RPMI8226 (cell line): ENCODE data around the gene TRIO.

Experiments
- DNase-seq: peaks from one replicate; pipeline ENCODE4 v3.0.0-alpha.2; 2015

Gene TRIO

DNA sequence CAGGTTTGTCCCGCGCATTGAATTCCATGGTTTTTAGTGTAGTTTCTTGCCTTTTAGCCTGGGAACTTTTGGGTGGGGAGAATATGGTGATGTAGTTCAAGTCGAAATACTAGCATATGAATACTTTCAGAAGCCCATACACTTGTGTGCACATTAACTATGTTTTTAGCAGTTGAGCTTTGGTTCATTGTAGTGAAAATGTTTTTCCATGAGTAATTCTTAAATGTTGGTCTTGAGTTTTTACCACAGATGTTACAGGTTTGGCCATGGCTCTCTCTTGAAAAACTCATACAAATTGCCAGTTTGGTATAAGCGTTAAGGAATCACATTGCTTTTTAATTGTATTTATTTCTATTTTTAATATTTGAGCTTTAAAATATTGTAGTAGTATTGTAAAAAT lies 45.6 kb downstream of the TRIO start:
- no peak for DNase-seq

DNA sequence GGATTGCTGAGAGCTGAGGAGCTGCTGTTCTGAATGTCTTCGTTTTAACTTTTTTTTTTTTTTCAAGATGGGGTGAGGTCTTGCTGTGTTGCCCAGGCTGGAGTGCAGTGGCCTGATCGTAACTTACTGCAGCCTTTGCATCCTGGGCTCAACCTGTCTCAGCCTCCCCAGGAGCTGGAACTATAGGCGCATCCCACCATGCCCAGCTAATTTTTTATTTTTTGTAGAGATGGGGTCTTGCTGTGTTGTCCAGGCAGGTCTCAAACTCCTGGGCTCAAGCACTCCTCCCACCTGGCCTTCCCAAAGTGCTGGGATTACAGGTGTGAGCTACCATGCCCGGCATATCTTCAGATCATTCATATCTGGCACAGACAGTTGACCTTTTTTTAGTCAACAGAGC lies 46.5 kb downstream of the TRIO start:
- peak; percentile 10 for DNase-seq

DNA sequence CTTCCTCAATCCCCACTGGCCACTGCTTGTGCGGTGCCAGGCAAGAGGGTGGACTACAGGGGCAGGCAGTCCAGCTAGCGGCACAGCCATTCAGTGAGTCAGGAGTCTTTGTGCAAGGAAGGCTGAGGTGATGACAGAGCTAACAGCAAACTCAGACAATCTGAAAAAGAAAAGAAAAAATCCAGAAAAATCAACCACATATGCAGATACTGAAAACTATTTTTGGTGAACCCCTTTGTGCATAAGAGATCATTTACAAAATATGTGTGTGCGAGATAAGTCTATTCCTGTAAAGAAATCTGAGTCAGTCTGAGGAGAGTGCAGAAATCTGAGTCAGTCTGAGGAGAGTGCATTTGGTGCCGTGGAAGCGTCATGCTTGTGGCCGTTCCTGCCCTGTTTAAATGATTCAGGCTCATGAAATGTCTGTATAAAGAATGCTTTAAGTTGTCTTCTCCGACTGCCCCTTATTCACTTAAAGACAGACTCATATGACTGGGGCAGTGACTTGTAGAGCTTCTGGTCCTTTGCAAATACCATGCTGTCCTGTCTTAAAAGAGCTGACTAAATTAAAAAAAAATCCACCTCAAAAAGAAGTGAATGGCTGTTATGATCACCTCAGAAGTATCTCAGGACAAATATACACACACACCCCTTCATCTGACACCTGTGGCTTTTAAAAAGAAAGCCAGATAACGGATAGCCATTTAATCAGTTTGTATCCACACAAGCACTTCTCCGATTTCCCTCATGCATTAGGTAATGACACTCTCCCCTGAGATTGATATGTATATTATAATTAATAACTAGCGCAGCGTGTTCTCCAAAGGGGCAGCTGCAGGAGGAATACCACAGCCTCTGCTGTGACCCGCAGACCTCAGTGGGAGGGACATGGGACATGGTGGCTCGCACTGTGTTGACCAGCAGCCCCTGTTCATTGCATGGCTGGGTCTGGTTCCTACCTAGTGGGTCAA lies 47.3 kb downstream of the TRIO start:
- peak; percentile 57 for DNase-seq

DNA sequence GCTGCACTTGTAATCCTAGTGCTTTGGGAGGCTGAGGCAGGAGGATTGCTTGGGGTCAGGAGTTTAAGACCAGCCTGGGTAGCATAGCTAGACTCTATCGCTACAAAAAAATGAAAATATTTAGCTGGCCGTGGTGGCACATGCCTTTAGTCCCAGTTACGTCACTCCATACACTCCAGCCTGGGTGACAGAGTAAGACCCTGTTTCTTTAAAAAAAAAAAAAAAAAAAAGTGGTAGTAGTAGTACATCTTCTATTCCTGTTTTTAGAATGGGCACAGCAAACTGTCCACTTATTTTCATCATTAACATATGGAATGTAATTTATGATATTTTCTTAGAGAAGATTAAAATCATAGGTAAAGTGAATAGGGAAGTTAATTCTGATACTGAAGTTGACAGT lies 48.2 kb downstream of the TRIO start:
- peak; percentile 24 for DNase-seq

DNA sequence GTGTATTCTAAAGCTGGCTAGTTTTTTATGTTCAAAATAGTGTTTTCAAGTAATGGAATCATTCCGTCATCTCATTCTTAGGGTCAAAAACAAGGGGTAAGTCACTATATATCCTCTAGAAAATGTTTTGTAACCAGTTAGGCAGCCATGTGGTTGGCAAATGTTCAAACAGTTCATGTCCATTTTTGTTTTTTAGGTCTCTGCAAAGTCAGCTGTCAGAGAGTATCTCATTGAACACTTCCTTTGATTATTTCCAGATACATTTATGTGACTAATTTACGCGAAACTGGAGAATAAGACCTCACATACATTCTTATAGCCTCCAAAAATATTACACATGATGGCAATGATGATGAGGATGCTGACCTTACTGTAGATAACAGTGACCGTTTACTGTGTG lies 50.4 kb downstream of the TRIO start:
- no peak for DNase-seq

DNA sequence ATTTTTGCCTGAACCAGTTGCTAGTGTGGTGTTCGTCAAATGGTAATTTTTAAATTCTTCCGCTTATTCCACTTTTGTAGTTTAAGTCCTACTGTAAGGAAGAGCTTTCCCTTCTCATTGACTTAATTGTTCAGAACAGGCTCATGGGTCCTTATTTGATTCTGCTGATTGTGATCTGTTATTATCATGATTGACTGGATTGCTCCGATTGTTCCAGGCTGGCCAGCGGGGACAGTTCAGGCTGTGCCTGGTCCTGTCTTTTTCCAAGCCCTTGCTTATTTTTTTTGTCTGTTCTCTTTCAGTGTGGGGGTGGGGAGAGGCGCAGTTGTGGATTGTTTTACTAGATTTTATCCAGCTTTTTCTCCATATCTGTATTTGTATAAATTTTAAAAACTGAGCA lies 52.4 kb downstream of the TRIO start:
- DNase-seq, result no peak

DNA sequence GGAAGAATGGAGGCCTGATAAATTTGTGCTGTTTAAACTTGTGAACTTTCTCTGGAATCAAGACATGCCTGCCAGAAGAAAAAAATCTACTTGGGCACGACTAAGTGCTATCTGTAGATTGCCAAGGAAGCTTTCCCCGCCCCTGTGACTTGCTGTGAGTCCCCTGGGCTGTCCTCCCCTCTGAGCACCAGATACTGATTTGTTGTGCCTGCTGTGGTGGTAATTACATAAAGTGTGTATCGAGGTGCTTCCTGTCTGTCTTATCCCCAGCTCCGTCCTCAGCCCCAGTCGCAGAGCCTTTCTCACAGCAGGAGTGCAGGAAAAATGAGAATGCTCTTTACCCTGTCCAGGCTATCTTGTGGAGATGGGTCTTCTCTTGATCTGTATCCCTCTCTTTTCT lies 53.9 kb downstream of the TRIO start:
- no peak for DNase-seq

DNA sequence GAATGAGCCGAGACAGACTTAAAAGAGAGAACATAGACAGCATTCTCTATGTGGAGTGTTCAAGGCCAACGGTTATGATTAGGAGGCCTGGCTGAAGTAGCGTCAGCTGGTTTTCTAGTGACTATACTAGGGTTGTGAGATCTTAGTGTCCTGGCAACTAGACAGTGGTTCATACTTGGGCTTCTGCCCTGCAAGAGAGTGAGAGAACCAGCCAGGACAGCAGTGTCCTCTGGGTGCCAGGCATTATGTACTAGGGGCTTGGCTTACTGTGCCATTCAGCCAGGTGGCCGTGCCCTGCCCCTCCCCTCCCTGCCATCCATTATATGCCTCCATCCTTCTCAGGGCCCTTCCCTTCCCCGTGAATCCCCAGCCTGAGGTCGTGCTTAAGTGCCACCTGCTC lies 56.8 kb downstream of the TRIO start:
- peak; percentile 61 for DNase-seq

DNA sequence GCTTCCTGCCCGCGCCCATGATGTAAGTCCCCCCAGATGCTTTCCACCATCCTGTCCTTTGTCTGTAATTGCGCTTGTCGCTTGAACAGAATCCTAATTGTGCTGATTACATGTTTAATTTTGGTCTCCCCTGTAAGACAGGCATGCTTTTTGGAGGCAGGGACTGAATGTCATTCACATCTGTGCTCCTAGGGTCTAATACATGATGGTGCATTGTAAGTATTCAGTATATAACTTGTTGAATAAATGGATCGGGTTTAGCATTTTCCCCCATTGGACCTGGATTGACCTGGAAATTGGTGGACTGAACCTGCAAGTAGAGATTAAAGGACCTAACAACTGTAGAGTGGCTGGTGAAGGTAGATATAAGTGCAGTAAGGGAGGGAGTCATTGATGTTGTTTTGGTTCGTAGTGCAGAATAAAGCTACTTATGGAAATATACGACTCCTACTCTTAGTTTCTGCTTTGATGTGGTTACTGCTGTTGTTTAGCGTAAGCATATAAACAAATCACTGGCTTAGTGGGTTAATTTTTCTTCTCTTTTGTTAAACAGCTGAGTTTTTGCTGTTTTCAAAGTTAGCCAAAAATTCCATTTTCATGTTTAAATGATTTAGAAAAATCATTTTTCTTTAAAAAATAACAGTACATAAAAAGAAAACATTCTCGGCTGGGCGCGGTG lies 57.3 kb downstream of the TRIO start:
- no peak for DNase-seq

DNA sequence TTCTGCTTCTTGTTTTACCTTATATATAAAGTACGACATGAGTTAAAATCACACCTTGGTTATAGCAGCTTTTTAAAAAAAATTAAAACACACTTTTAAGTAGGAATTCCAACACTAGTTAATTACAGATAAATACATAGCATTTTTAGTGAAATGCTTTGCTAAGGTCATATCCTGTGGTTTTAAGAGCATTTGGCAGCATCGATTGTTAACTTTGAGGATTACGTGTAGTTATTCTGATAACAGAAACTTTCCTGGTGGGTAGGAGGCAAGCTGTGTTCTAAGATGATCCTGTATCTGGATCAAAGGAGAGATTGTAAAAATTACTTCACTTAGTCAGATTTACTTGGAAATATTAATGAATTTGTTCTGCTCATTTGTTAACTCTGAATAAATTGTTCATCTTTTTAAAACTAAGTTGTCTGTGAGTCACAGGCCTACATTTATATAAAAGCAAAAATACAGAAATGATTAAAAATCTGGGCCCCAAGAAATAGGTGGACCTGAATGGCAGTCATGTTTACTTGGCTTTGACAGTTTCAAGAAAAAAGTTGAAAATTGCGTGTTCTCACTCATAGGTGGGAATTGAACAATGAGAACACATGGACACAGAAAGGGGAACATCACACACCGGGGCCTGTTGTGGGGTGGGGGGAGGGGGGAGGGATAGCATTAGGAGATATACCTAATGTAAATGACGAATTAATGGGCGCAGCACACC lies 58.3 kb downstream of the TRIO start:
- peak; percentile 17 for DNase-seq

DNA sequence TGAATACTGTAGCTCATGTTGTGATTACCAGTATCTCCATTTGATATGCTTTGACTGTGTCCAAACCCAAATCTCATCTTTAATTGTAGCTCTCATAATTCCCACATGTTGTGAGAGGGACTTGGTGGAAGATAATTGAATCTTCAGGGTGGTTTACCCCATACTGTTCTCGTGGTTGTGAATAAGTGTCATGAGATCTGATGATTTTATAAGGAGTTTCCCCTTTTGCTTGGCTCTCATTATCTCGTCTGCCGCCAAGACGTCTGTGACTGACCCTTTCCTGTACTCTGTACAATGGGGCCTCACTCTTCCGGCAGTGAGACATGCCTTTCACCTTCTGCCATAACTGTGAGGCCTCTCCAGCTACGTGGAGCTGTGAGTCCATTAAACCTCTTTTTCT lies 59.3 kb downstream of the TRIO start:
- peak; percentile 72 for DNase-seq

DNA sequence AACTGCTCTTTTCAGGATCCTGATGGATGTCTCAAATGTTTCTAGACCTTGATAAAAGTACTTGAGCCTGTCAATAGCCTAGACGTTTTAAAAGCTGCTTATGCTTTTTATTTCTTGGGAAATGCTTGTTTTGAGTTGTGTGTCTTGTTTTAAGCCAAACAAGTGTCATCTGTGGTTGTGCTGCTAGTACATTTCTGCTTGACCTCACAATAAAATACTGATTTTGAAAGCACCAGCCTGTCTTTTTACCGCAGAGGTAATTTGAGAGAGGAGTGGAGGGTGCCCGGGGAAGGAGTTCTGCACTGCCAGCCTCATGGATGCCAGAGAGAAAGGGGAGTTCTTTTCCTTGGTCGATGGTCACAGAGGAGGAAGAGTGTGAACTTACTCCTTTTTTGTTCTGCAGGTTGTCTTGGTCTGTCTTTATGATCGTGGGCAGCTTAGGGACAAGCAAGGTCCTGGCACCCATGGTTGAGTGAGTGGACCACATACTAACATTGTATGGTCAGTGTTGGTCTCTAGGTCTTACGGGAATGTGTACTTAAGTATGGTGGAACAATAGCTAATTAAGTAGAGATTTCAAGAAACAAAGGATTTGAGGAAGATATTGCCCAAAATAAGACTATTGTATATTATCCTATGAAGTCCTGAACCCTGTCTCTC lies 61.0 kb downstream of the TRIO start:
- no peak for DNase-seq

DNA sequence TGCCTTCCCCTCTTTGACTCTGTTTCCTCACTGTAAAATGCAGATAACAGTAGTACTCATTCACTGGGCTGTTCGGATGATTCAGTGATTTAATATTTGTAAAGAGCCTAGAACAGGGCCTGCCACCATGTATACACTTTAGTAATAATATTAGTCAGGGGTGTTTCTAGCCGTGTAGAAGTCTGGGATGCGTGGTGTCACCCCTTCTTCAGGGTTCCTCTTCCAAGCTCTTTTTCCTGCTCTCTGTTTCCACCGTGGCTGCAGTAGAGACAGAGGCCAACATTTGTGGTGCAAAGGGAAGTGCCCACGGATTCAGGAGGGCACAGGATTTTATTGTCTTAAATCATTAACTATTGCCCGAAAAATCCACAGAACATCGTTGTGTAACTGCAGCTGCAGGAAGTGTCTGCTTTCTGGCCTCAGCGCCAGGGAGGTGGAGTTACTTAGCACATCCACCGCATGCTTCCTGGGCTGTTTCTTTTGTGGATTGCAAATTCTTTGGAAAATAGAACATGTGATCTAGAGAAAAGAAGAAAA lies 61.7 kb downstream of the TRIO start:
- peak; percentile 61 for DNase-seq

DNA sequence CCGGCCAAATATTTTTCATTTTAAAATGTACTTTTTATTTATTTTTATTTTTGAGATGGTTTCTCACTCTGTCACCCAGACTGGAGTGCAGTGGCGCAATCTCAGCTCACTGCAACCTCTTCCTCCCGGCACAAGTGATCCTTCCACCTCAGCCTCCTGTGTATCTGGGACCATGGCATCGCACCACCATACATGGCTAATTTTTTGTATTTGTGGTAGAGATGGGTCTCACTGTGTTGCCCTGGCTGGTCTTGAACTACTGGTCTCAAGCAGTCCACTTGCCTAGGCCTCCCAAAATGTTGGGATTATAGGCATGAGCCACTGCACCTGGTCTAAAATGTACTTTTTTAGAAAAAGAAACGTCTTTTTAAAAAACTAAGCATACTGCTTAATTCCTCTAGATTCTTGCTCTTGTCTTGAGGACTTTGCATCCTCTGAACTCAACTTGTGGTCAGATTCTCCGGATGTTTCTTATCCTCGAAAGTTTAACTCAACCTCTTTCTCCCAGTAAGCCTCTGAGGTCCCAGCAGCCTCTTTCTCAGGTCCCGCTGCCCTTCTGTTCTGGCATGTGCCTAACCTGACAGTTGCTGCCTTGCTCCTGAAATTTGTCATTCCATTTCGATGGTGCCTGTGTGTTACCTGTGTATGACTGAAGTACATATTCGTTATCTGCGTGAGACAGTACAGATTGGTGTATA lies 63.0 kb downstream of the TRIO start:
- DNase-seq, result peak; percentile 49

DNA sequence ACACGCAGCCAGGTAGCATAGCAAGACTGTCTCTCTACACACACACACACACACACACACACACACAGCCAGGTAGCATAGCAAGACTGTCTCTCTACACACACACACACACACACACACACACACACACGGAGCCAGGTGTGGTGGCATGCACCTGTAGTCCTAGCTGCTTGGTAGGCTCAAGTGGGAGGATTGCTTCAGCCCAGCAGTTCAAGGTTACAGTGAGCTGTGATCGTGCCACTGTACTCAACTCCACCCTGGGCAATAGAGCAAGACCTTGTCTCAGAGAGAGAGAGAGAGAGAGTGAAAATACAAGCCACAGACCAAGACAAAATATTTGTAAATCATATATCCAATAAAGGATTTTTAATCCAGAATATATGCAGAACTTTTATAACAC lies 64.3 kb downstream of the TRIO start:
- DNase-seq, result peak; percentile 49

DNA sequence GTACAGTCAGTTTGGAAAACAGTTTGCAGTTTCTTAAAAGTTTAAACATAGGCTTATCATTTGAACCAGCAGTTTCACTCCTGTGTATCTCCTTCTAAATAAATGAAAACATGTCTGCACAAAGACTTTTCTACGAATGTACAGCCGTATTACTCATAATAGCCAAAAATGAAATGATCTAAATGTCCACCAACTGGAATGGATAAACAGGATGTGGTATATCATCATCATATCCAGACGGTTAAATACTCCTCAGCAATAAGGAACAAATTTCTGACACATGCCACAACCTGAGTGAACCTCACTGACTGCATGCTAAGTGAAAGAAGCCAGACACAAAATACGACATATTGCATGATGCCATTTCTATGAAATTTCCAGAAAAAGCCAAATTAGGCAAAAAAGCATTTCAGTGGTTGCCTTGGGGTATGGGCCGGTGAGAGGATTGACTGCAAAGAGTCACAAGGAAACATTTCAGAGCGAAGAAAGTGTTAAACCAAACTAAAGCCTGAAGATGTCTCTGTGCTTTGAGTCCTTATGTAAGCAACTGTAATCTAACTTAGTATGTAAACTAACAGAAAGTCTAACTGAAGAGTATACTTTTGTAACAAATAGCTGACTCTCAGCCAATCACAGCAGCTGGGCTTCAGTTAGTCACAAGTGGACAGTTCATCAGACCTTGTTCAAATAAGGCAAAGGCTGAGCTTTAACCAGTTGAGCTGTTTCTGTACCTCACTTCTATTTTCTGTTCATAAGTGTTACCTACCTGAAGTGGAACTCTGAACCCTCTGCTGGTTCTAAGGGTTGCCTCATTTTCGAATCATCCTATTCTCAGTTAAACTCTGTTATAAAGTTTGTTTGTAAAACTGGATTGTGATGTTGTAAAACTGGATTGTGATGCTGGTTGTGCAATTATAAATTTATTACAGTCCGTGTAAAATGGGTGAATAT lies 65.2 kb downstream of the TRIO start:
- peak; percentile 70 for DNase-seq

DNA sequence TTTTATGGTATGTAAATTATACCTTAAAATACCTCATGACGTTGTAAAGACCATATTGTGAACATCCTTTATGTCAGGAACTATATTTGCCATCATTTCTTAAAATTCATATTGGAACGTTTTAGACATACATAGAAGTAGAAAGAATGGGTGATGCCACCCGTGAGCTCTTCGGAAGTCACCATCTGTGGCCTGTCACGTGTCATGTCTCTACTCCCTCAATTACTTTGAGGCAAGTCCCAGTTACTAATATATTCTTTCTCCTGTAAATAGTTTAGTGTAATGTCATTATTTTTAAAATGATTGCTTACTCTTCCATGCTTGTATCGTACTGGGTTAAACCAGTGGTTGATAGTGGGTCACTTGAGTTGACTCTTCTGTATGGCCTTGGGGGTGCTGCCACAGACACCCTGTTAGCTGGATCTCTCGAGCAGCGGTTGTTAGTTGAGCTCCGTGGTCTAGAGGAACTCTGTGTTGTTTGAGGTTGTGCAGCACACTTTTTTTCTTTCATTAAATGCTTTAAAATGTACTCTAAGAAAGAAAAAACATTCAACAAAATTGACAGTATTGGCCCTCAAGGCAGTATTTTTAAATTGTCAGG lies 66.2 kb downstream of the TRIO start:
- no peak for DNase-seq

DNA sequence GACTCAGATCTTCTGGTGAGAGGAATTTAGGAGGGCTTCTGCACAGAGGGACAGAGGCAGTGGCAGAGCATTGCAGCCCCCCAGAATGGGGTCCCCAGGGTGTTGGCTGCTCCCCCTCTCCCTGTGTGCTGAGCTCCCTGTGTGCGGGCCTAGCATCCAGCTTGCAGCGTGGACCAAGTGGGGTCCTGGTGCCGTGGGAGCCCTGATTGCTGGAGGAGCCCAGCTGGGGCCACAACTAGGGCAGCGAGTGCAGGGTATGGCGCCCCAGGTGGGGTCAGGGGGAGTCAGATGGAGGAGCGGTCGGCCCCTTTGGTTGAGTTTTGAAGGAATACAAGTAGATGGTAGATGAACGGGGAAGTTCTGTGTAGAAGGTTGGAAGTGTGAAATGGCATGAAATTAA lies 66.7 kb downstream of the TRIO start:
- no peak for DNase-seq

DNA sequence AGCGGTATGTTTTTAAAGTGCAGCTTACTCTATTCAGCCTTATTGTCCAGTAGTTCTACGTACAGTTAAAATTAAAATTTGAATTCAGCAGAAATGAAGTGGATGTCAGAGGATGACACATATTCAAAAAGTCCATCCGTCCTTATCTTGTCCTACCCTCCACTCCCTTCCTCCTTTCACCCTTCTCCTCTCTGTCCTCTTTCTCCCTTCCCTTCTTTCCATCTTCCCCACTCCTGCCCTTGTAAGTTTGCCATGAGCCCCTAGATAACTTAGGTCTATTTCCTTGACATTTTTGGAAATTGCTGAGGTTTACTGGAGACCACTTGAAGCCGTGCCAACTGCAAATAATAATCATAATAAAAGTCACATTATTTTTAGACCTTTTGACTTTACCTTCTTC lies 67.6 kb downstream of the TRIO start:
- no peak for DNase-seq
